T-cell (primary cell): ENCODE data around the gene RUVBL1. TPM values are rescaled to one million over a fixed set of nuclear protein-coding genes. Genes with fewer than 3 reads are reported as not detected.

Experiments used
- ATAC-seq, 4 experiments: fragments of 200-7000 bp in 3 of 4; fragments of 150-1000 bp in 1 of 4; cut with Tn5 transposase; replicated peaks in 1 of 4; 1 replicate in 3 of 4; 2 replicates in 1 of 4; pipeline ENCODE4 v1.10.0; 2021; ENCODE audit warnings: moderate library complexity in 3 of 4, mild to moderate bottlenecking in 2 of 4, moderate number of reproducible peaks in 1 of 4
- CTCF ChIA-PET, 2 donors: fragments of 300-600 bp; sonication (Branson Sonifier 250); formaldehyde crosslinking; loops; one replicate each; lab custom pipeline; 2022; ENCODE audit warnings: antibody characterized with exemption in 2 of 2; lab: Charles Lee
- POLR2A ChIA-PET, 2 donors: fragments of 300-600 bp; sonication (Branson Sonifier 250); formaldehyde crosslinking; loops; one replicate each; lab custom pipeline; 2022; ENCODE audit warnings: antibody characterized with exemption in 2 of 2; lab: Charles Lee
- DNase-seq, 35 experiments: peaks; one replicate each; pipeline versions ENCODE4 v3.0.0 to v3.0.0-alpha.2; 2013 to 2023
- H3K27ac ChIP-seq: one replicate; pipeline ENCODE4 v1.5.1; 2013; ENCODE audit warnings: low read length
- H3K27me3 ChIP-seq, 2 experiments: replicated peaks in 1 of 2; 1 replicate in 1 of 2; 2 replicates in 1 of 2; pipeline versions ENCODE4 v1.6.1 to v1.7.0; 2013; ENCODE audit warnings: low read length in 1 of 2, mixed read lengths in 1 of 2; ENCODE audit not compliant: control insufficient read depth in 2 of 2, insufficient read depth in 2 of 2; ENCODE audit errors: extremely low read depth in 1 of 2
- H3K36me3 ChIP-seq, 2 donors: 1 replicate in 1 of 2; 2 replicates in 1 of 2; pipeline versions ENCODE4 v1.6.1 to v1.7.0; 2013; ENCODE audit warnings: low read length in 1 of 2; ENCODE audit not compliant: control insufficient read depth in 2 of 2, insufficient read depth in 1 of 2; ENCODE audit errors: extremely low read depth in 1 of 2
- H3K4me1 ChIP-seq, 2 experiments: 1 replicate in 1 of 2; 2 replicates in 1 of 2; pipeline versions ENCODE4 v1.6.1 to v1.7.0; 2013; ENCODE audit warnings: low read length in 2 of 2, mixed read lengths in 1 of 2; ENCODE audit not compliant: insufficient read depth in 2 of 2, control insufficient read depth in 1 of 2; ENCODE audit errors: extremely low read depth in 1 of 2
- H3K4me3 ChIP-seq, 2 donors: 1 replicate in 1 of 2; 2 replicates in 1 of 2; pipeline versions ENCODE4 v1.5.1 to v1.7.0; 2013; ENCODE audit warnings: mild to moderate bottlenecking in 2 of 2, low read length in 1 of 2, moderate library complexity in 1 of 2; ENCODE audit not compliant: control insufficient read depth in 1 of 2; ENCODE audit errors: extremely low read depth in 1 of 2
- H3K9me3 ChIP-seq: 2 replicates; pipeline ENCODE4 v1.7.0; 2013
- H3K27ac Mint-ChIP-seq, 2 donors: one replicate each; pipeline ENCODE4 v1.8.0; 2020 to 2021; ENCODE audit warnings: mild to moderate bottlenecking in 2 of 2, mixed read lengths in 2 of 2
- H3K27me3 Mint-ChIP-seq, 2 donors: one replicate each; pipeline ENCODE4 v1.8.0; 2021 to 2022; ENCODE audit warnings: mixed read lengths in 2 of 2
- H3K36me3 Mint-ChIP-seq: one replicate; pipeline ENCODE4 v1.8.0; 2021; ENCODE audit warnings: mixed read lengths
- H3K4me1 Mint-ChIP-seq, 3 donors: one replicate each; pipeline ENCODE4 v1.8.0; 2020 to 2022; ENCODE audit warnings: mixed read lengths in 3 of 3, mild to moderate bottlenecking in 1 of 3
- H3K4me3 Mint-ChIP-seq, 3 donors: one replicate each; pipeline ENCODE4 v1.8.0; 2020 to 2022; ENCODE audit warnings: mild to moderate bottlenecking in 3 of 3, mixed read lengths in 3 of 3, moderate library complexity in 3 of 3
- H3K9me3 Mint-ChIP-seq, 3 donors: one replicate each; pipeline ENCODE4 v1.8.0; 2020 to 2022; ENCODE audit warnings: mixed read lengths in 3 of 3
- WGBS: methylation state at CpG from one replicate; pipeline ENCODE4 v1.1.5; 2013; ENCODE audit warnings: missing lambda C conversion rate; ENCODE audit not compliant: insufficient coverage; 5-methylcytosine and 5-hydroxymethylcytosine counted together
- total RNA-seq, 35 experiments: library from RNA in 6 of 35; stranded (reverse) in 6 of 35; fragments of 120-200 nt in 1 of 35; gene quantifications; one replicate each; pipeline versions ENCODE4 v1.2.1 to v1.2.4 and lab custom pipeline; 2013 to 2026

Gene RUVBL1
- total RNA-seq, 5 donors from 2014 or later (not counting 1 experiment from before 2014, with no cell fraction given) = 21.4 to 33.4 (median 29.9) TPM

DNA sequence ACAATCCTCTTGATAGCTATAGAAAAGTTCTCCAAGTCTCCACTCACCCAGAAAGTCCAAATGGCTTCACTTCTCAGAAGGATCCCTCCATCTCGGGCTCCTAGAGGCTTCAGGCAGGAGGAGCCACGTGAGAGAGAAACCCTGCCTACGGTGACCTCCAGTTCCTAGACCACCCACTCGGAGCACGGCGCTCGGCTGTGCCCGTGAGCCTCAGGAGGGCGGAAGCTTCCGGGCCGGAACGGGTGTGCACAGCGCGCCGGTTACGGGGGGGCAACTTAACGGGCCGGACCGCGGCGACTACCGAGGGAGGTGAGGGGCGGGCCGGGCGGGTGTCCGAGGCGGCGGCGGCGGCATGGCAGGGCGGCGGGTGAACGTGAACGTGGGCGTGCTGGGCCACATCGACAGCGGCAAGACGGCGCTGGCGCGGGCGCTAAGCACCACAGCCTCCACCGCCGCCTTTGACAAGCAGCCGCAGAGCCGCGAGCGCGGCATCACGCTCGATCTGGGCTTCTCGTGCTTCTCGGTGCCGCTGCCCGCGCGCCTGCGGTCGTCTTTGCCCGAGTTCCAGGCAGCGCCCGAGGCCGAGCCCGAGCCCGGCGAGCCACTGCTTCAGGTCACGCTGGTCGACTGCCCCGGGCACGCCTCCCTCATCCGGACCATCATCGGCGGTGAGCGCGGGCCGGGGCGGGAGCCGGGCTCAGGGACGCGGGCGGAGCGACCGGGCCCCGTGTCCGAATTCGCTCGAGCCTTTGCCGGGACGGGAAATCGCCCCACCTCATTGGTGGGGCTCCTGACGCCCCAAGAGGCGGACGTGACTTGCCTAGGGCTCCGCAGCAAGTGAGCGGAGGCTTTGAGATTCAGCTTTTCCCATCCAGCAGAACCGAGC, 29.8 kb upstream of the RUVBL1 start, which contains the start of gene EEFSEC:
Gene EEFSEC (plus strand): TSS at position 326 of the 886 bp plus-strand sequence. CDS start 27 bp downstream, at position 353.
- DNase-seq = peak; percentile 53 to 89 (median 76)
- POLR2A ChIA-PET = interaction anchor here (0.5 to 2.0 kb wide), 6 partner anchors 10 to 455 kb away, joined by 3 to 10 read pairs (median 6); partner anchors contain the start of gene RUVBL1 (in 1 of the 2)
- CTCF ChIA-PET = interaction anchor here in 1 of 2 donors (0.5 to 2.9 kb wide), 10 partner anchors 20 to 1454 kb away, joined by 3 to 19 read pairs (median 4); partner anchors contain the start of gene RUVBL1
- H3K4me3 Mint-ChIP-seq = peak within 1 kb of the TSS; percentile 84 to 94 (median 92)
- Histone ChIP-seq H3K27me3 (no peaks in the 10 kb centered on the region), H3K9me3 (no peaks in the 10 kb centered on the region), H3K4me3 (peak within 1 kb of the TSS; percentile 66 to 83), H3K36me3 (no peaks in the 10 kb centered on the region), H3K27ac (peak within 1 kb of the TSS; percentile 78), H3K4me1 (peaks cover 7 to 22% of the 10 kb centered on the region in 2 experiments)
- H3K9me3 Mint-ChIP-seq = peaks cover 0 to 4% (median 3%) of the 10 kb centered on the region in 3 donors
- ATAC-seq = peak; percentile 91 to 97 (median 94)
- under 1% methylated on average over 93 of the region's 96 CpGs for WGBS
- H3K27ac Mint-ChIP-seq = peak within 1 kb of the TSS; percentile 95 to 97
- no peaks in the 10 kb centered on the region for H3K27me3 Mint-ChIP-seq
- H3K4me1 Mint-ChIP-seq = peaks cover 33 to 46% (median 43%) of the 10 kb centered on the region in 3 donors
- peaks cover 28% of the 10 kb centered on the region for H3K36me3 Mint-ChIP-seq

DNA sequence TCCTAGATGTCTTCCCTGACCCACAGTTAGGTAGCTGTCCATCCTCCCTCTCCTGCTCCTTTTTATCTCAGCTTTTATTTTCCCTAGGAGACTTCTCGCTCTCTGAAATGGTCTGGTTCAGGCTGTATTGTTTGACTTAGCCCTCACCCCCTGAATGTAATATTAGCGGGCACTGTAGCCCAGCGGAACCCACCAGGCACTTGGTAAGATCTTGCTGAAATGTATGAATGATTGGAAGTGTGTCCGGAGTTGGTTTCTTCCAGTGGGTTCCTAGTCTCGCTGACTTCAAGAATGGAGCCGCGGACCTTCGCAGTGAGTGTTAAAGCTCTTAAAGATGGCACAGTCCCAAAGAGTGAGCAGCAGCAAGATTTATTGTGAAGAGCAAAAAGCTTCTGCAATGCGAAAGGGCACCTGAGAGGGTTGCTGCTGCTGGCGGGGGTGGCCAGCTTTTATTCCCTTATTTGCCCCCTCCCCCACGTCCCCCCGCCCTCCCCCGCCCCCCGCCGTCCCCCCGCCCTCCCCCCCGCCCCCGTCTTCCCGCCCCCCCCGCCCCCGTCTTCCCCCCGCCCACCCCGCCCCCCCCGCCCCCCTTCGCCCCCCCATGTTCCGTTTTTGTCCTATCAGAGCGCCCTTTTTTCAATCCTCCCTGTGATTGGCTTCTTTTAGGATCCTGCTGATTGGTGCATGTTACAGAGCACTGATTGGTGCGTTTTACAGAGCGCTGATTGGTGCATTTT, 29.0 kb upstream of the RUVBL1 start:
- peak in 16 of 35 experiments; percentile 14 to 80 (median 62) for DNase-seq
- Mint-ChIP-seq H3K36me3 (peaks cover 20% of the 10 kb centered on the region), H3K4me3 (peak overlapping the region; percentile 84 to 94 (median 92)), H3K9me3 (peaks cover 0 to 4% (median 3%) of the 10 kb centered on the region in 3 donors), H3K27me3 (no peaks in the 10 kb centered on the region), H3K4me1 (peaks cover 27 to 39% (median 37%) of the 10 kb centered on the region in 3 donors), H3K27ac (peak overlapping the region; percentile 95 to 97)
- WGBS = 73% methylated on average over 8 of the region's 29 CpGs
- ChIA-PET CTCF (interaction anchor here (0.5 to 2.9 kb wide), 7 partner anchors 19 to 1170 kb away, joined by 3 to 19 read pairs (median 3); partner anchors contain the start of genes PLXNA1 (in 1 of the 2) and RUVBL1 (in 1 of the 2)), POLR2A (interaction anchor here (0.6 to 2.0 kb wide), 4 partner anchors 9 to 87 kb away, joined by 3 to 10 read pairs (median 6); partner anchors contain the start of gene RUVBL1 (in 1 of the 2))
- peak; percentile 52 to 75 (median 57) for ATAC-seq
- Histone ChIP-seq H3K27me3 (no peaks in the 10 kb centered on the region), H3K4me3 (peak overlapping the region; percentile 66 to 83), H3K9me3 (no peaks in the 10 kb centered on the region), H3K27ac (peak overlapping the region; percentile 78), H3K36me3 (no peaks in the 10 kb centered on the region), H3K4me1 (peaks cover 7 to 22% of the 10 kb centered on the region in 2 experiments)

DNA sequence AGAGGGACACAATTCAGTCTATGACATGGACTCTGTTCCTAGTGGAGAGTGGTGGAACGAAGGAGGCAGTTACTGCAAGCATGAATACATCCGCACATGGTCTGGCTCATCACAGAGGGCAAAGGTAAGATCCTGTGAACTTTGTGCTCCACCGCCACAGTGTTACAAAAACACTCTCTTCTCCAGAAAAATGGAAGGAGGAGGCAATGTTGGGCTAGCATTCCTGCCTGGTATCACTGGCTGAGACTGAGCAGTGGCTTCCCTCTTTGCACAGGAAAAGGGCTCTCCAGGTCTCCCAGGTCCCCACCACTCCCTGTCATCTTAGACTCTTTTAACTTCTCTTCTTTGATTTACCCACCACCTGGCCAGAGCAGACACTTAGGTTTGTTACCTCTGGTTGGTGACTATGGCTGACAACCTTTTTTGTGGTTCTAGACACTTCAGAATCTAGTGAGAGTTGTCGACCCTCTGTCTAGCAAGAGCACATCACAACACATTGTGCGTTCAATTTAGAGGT, 28.2 kb upstream of the RUVBL1 start:
- Histone ChIP-seq H3K9me3 (no peaks in the 10 kb centered on the region), H3K4me1 (peaks cover 7 to 22% of the 10 kb centered on the region in 2 experiments), H3K36me3 (no peaks in the 10 kb centered on the region), H3K27ac (no peak overlapping the region), H3K4me3 (no peak overlapping the region), H3K27me3 (no peaks in the 10 kb centered on the region)
- ChIA-PET CTCF (interaction anchor here (0.6 to 2.9 kb wide), 3 partner anchors 18 to 1169 kb away, joined by 3 to 19 read pairs (median 10); partner anchors contain the start of genes PLXNA1 (in 1 of the 2) and RUVBL1 (in 1 of the 2)), POLR2A (no interaction called here)
- DNase-seq = peak in 1 of 35 experiments; percentile 22
- H3K27me3 Mint-ChIP-seq = no peaks in the 10 kb centered on the region
- peaks cover 27 to 37% (median 36%) of the 10 kb centered on the region in 3 donors for H3K4me1 Mint-ChIP-seq
- H3K9me3 Mint-ChIP-seq = peaks cover 0 to 4% (median 3%) of the 10 kb centered on the region in 3 donors
- H3K27ac Mint-ChIP-seq = peak overlapping the region; percentile 68 to 76
- H3K4me3 Mint-ChIP-seq = peak overlapping the region; percentile 6 to 60 (median 41)
- no peak for ATAC-seq
- WGBS = no CpG with 5 or more reads among the region's 5 CpGs
- peaks cover 12% of the 10 kb centered on the region for H3K36me3 Mint-ChIP-seq

DNA sequence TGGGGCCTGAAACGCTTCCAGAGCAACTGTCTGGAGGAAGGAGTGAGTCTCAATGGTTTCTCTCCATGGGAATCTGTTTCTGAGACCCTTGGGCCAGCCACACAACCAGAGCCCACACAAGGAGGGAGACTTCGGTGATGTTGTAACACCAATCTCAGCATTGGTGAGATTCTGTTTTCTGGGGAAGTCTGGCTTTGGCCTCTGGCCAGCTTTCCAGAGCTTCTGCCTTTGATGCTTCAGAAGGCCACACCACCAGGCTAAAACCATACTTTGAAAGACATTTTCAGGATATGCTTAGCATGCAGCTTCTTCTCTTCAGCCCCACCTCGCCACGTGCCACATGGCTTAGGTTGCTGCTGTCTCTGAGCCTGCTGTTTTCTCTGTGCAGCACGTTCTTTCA, 26.0 kb upstream of the RUVBL1 start:
- no peaks in the 10 kb centered on the region for H3K36me3 Mint-ChIP-seq
- H3K4me3 Mint-ChIP-seq = no peak overlapping the region
- peaks cover 9 to 19% (median 18%) of the 10 kb centered on the region in 3 donors for H3K4me1 Mint-ChIP-seq
- no peaks in the 10 kb centered on the region for H3K27me3 Mint-ChIP-seq
- ChIA-PET CTCF (no interaction called here), POLR2A (no interaction called here)
- no peak overlapping the region for H3K27ac ChIP-seq
- ATAC-seq (no peak), DNase-seq (no peak)
- H3K4me1 ChIP-seq = peaks cover 5 to 17% of the 10 kb centered on the region in 2 experiments
- 92% methylated on average over 4 of the region's 5 CpGs for WGBS
- no peak overlapping the region for H3K4me3 ChIP-seq
- H3K36me3 ChIP-seq = no peaks in the 10 kb centered on the region
- H3K9me3 ChIP-seq = no peaks in the 10 kb centered on the region
- H3K27ac Mint-ChIP-seq = no peak overlapping the region
- H3K9me3 Mint-ChIP-seq = peaks cover 0 to 4% (median 3%) of the 10 kb centered on the region in 3 donors
- no peaks in the 10 kb centered on the region for H3K27me3 ChIP-seq

- Mint-ChIP-seq H3K36me3 (peaks cover 3% of the 10 kb centered on the region), H3K27ac (no peak overlapping the region), H3K4me1 (no peaks in the 10 kb centered on the region), H3K27me3 (no peaks in the 10 kb centered on the region), H3K9me3 (no peaks in the 10 kb centered on the region), H3K4me3 (no peak overlapping the region)
- CTCF ChIA-PET = no interaction called here
- POLR2A ChIA-PET = no interaction called here
- no peak overlapping the region for H3K27ac ChIP-seq
- WGBS = 95% methylated on average over 13 of the region's 14 CpGs
- ATAC-seq (no peak), DNase-seq (no peak)
- H3K4me1 ChIP-seq = no peaks in the 10 kb centered on the region
- no peaks in the 10 kb centered on the region for H3K27me3 ChIP-seq
- no peak overlapping the region for H3K4me3 ChIP-seq
- H3K9me3 ChIP-seq = no peaks in the 10 kb centered on the region
- no peaks in the 10 kb centered on the region for H3K36me3 ChIP-seq
These were observed 22.6 kb upstream of the RUVBL1 start for GRCh38 chr3:128146201-128146600.
